ENCODE data around the gene MORN1.
A peak's percentile ranks its signal among the peaks of the same experiment; 100 is the strongest.
"Not testable (repeated sequence)": the region's sequence is repeated elsewhere in the genome, so short reads cannot be mapped to it uniquely, and the experiment has no call there.

The MORN1 gene

DNA sequence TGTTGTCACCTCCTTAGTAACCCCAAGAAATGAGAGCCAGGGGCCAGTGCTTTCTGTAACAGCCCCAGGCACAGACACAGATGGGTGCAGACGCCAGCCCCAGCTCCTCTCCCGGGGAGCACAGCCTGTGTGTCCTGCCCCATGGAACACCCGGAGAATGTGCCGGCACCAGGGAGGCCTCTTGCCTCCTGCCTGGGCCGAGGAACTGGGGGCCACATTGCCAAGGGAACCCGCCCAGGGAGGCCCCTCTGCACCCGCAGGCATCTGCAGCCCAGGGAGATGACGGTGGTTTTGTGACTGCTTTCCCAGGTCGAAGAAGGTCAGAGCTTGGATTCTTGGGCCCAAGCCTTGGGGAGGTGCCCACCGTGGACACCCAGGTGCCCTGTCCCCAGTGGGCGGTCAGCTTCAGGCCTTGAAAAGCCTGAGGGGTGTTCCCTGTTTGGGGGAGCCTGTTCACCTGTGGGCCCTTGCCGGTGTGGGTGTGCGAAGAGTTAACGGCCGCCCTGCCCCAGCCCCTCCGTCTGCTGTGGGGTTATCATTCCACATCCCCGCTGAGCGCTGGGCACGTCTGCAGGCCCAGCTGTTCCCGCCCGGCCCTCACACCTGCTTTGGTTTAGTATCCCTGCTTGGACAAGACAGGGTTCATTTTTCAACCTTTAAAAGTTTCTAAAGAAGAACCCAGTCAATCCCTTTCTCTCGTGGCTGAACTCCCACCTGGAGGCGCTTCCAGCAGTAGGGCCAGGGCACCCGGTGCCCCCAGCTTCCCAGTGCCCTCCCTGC lies 62.5 kb downstream of the MORN1 start:
- DNase-seq (ENCODE audit: low read depth): no peak
- TF ChIP-seq, protein P1, sequence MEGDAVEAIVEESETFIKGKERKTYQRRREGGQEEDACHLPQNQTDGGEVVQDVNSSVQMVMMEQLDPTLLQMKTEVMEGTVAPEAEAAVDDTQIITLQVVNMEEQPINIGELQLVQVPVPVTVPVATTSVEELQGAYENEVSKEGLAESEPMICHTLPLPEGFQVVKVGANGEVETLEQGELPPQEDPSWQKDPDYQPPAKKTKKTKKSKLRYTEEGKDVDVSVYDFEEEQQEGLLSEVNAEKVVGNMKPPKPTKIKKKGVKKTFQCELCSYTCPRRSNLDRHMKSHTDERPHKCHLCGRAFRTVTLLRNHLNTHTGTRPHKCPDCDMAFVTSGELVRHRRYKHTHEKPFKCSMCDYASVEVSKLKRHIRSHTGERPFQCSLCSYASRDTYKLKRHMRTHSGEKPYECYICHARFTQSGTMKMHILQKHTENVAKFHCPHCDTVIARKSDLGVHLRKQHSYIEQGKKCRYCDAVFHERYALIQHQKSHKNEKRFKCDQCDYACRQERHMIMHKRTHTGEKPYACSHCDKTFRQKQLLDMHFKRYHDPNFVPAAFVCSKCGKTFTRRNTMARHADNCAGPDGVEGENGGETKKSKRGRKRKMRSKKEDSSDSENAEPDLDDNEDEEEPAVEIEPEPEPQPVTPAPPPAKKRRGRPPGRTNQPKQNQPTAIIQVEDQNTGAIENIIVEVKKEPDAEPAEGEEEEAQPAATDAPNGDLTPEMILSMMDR (conservative IDR thresholded peaks at IDR 0.05; ENCODE audit: low read depth, low read length): no peak
- H3K4me3 ChIP-seq (ENCODE audit: low read length): no peak overlapping the region

DNA sequence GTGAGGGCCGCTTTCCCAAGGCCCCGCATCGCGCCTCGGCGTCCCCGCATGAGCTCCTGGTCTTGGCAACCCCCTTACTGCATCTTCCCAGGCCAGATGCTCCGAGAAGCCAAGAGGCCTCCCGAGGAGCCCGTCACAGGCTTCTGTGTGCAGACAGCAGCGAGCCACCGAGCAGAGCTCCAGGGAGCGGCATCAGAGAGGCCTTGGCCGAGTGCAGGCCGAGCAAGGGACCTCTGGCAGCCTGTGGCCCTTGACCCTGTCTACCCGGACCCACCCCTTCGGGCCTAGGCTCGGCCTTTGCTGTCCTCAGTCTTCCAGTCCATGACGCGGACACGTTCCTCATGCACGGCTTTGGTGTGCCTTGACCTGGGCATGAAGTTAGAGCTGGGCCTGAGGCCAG lies 63.5 kb downstream of the MORN1 start:
- no peak overlapping the region for H3K4me3 ChIP-seq (ENCODE audit: low read length)
- DNase-seq (ENCODE audit: low read depth): no peak
- TF ChIP-seq, protein P1 (conservative IDR thresholded peaks at IDR 0.05; ENCODE audit: low read depth, low read length): no peak

DNA sequence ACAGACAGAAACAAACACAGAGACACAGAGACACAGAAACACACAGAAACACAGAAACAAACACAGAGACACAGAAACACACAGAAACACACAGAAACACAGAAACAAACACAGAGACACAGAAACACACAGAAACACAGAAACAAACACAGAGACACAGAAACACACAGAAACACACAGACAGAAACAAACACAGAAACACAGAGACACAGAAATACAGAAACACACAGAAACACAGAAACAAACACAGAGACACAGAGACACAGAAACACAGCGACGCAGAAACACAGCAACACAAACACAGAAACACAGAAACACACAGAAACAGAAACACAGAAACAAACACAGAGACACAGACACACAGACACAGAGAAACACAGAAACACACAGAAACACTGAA lies 64.2 kb downstream of the MORN1 start:
- not testable (repeated sequence) for H3K4me3 ChIP-seq (ENCODE audit: low read length); DNase-seq (ENCODE audit: low read depth)

DNA sequence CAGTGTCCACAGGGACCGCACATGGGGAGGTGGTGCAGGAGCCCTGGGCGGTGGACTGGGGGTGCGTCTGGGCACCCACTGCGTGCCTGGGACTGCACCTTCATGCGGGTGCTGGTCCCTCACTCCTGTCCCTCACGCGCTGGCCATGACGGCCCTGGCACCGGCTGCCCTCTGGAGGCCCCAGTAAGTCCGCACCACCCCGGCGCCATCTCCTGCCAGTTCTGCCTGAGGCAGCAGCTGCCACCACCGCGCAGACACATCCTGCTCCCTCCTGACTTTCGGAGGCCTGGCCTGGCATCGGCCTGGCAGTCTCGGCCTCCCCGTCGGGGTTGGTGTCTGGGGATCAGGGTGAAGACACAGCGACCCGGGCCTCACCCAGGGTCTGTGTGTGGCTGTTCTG lies 64.8 kb downstream of the MORN1 start:
- DNase-seq (ENCODE audit: low read depth): no peak
- TF ChIP-seq, protein P1 (conservative IDR thresholded peaks at IDR 0.05; ENCODE audit: low read depth, low read length): peak; percentile 14
- no peak overlapping the region for H3K4me3 ChIP-seq (ENCODE audit: low read length)

DNA sequence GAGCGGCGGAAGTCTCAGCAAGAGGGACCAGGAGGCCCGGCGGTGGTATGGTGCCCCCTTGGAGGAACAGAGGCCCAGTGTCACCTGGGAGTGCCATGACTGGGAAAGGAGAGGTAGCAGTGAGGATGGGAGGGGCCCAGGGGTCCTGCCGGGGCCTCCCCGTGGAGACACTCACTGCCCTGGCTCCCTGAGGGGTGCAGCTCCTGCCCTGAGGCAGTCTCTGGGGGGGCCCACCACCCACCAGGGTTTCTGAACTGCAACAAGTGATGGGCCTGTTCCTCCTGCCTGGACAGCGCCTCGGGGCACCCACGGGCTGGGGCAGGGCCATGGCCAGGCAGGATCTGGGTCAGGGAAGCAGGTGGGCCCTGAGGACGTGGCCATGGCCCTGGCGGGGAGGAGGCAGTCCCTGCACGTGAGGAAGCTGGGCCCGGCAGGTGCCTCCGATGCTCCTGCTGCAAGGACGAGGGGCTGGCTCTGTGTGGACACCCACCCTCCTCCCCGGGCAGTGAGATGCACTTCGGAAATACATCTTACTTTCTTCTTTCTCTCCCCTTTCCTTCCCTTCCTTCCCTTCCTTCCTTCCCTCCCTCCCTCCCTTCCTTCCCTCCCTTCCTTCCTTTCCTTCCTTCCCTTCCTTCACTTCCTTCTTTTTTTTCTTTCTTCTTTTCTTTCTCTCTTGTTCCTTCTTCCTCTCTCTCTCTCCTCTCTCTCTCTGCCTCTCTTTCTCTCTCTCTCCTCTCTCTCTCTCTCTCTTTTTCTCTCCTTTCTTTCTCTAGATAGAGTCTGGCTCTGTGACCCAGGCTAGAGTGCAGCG lies 66.6 kb downstream of the MORN1 start:
- no peak for DNase-seq (ENCODE audit: low read depth)
- TF ChIP-seq, protein P1 (conservative IDR thresholded peaks at IDR 0.05; ENCODE audit: low read depth, low read length): no peak
- H3K4me3 ChIP-seq (ENCODE audit: low read length): no peak overlapping the region

DNA sequence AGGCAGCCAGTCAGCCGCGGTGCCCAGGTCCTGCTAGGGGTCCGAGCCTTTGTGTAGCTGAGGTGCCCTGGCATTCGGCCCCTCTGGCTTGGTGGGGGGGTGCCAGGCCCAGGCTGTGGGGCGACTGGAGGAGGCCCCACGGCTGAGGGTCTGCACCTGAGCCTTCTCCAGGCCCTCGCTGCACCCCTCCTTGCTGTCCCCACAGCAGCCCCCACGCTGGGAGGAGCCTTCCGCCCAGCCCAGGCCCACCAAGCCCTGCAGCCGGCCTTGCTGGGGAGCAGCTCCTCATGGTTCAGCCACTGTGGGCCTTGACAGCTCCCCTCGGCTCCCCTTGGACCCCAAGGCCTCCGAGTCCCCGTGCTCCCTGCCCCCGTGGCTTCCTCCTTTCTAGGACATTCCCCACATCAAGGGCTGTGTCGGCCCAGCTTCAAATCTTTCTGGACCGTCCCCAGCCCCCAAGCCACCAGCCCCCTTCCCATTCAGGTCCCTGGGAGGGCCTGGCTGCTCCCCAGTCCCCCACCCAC lies 67.8 kb downstream of the MORN1 start:
- TF ChIP-seq, protein P1 (conservative IDR thresholded peaks at IDR 0.05; ENCODE audit: low read depth, low read length): no peak
- H3K4me3 ChIP-seq (ENCODE audit: low read length): no peak overlapping the region
- DNase-seq (ENCODE audit: low read depth): no peak

DNA sequence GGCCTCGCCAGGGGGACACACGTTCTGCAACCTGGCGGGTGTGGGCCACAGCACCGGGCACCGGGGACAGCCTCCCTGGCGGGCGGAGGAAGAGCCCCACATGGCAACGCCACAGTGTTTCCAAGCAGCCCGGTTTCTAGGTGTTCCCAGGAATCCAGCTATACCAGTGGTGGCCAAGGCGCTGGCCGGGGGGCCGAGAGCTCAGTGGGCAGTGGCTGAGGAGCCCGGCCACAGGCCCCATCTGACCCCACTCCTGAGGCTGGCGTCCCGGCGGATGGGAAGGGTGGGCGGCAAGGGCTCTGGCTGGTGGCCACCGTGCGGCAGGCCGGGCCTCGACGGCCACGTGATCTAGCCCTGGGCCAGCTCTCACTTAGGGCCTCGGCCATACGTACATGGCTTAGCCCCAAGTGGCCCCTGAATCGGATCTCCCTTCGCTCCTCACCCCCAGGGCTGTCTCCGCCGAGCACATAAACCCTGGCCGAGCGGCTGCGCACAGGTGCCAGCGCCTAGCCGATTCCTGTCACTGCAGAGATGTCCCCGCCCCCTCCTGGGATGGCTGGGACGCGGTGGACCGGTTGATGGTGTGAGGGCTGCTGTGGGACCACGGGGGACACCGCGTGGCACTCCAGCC lies 68.7 kb downstream of the MORN1 start:
- DNase-seq (ENCODE audit: low read depth): peak; percentile 72
- TF ChIP-seq, protein P1 (conservative IDR thresholded peaks at IDR 0.05; ENCODE audit: low read depth, low read length): no peak
- no peak overlapping the region for H3K4me3 ChIP-seq (ENCODE audit: low read length)
